GM21576 (cell line): ENCODE measurements around the gene TNFRSF13B.
"Not testable (repeated sequence)": the region's sequence is repeated elsewhere in the genome, so short reads cannot be mapped to it uniquely, and the experiment has no call there.

Experiments used
- ATAC-seq: cut with Tn5 transposase; IDR thresholded peaks from one replicate; pipeline ENCODE4 v1.9.1; 2021; ENCODE audit warnings: mild to moderate bottlenecking, moderate library complexity; ENCODE audit not compliant: unreplicated experiment

The TNFRSF13B gene

GRCh38 chr17:16915752-16916556 is 56.0 kb downstream of the TNFRSF13B start:
- ATAC-seq: peak; percentile 47

- ATAC-seq: no peak
Measured at GRCh38 chr17:16913463-16913862, 58.5 kb downstream of the TNFRSF13B start.

- no peak for ATAC-seq
Measured at GRCh38 chr17:16912021-16912962, 59.6 kb downstream of the TNFRSF13B start.

GRCh38 chr17:16911141-16911937 is 60.6 kb downstream of the TNFRSF13B start:
- ATAC-seq: no peak

- ATAC-seq: no peak
Measured at GRCh38 chr17:16910341-16910740, 61.6 kb downstream of the TNFRSF13B start.

- no peak for ATAC-seq
Measured at GRCh38 chr17:16909472-16910246, 62.3 kb downstream of the TNFRSF13B start.

- ATAC-seq: no peak
Measured at GRCh38 chr17:16908273-16908672, 63.6 kb downstream of the TNFRSF13B start.

GRCh38 chr17:16906680-16907079 is 65.2 kb downstream of the TNFRSF13B start:
- ATAC-seq: no peak

GRCh38 chr17:16905593-16906191 is 66.2 kb downstream of the TNFRSF13B start:
- no peak for ATAC-seq

- not testable (repeated sequence) for ATAC-seq
Measured at GRCh38 chr17:16903070-16903469, 68.8 kb downstream of the TNFRSF13B start.

- no peak for ATAC-seq
Measured at GRCh38 chr17:16900288-16900882, 71.5 kb downstream of the TNFRSF13B start.

- ATAC-seq: not testable (repeated sequence)
Measured at GRCh38 chr17:16897211-16897896, 74.6 kb downstream of the TNFRSF13B start.

- not testable (repeated sequence) for ATAC-seq
Measured at GRCh38 chr17:16896235-16896634, 75.7 kb downstream of the TNFRSF13B start.

- not testable (repeated sequence) for ATAC-seq
Measured at GRCh38 chr17:16893527-16893926, 78.4 kb downstream of the TNFRSF13B start.

GRCh38 chr17:16892876-16893454 is 79.0 kb downstream of the TNFRSF13B start:
- not testable (repeated sequence) for ATAC-seq

GRCh38 chr17:16889088-16889465 is 82.8 kb downstream of the TNFRSF13B start:
- ATAC-seq: no peak
